GM18861 (cell line): ENCODE data around the gene MAD1L1.
"Not testable (repeated sequence)": the region's sequence is repeated elsewhere in the genome, so short reads cannot be mapped to it uniquely, and the experiment has no call there.

Experiments used
- ATAC-seq: cut with Tn5 transposase; IDR thresholded peaks from one replicate; pipeline ENCODE4 v1.9.1; 2021; ENCODE audit not compliant: unreplicated experiment

The MAD1L1 gene

GRCh38 chr7:1860881-1861798 is 371.6 kb downstream of the MAD1L1 start:
- ATAC-seq: not testable (repeated sequence)

DNA sequence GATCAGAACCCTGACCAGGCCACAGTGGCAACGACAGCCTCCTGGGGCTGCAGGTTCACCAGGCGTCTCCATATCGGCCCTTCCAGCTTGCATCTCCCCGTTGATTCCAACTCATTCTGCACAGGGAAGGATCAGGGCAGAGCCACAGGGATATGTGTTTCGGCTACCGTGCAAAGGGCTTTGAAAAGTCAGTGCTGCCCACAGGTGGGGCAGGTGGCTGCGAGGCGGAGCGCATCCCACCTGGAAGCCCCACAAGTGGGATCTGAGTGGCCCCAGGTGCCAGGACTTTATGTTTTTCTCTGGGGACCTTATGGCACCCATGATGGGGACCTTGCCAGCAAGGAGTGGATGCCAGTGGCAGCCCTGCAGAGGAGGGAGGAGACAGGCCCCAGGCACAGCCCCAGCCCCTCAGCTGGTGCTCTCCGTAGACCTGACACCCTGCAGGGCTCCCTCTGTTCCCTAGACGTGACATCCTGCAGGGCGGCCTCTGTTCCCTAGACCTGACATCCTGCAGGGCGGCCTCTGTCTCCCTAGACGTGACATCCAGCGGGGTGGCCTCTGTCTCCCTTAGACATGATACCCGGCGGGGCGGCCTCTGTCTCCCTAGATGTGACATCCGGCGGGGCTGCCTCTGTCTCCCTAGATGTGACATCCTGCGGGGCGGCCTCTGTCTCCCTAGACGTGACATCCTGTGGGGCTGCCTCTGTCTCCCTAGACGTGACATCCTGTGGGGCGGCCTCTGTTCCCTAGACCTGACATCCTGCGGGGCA is 373.3 kb downstream of the MAD1L1 start:
- ATAC-seq: no peak

GRCh38 chr7:1858435-1859265 is 374.1 kb downstream of the MAD1L1 start:
- ATAC-seq: no peak

DNA sequence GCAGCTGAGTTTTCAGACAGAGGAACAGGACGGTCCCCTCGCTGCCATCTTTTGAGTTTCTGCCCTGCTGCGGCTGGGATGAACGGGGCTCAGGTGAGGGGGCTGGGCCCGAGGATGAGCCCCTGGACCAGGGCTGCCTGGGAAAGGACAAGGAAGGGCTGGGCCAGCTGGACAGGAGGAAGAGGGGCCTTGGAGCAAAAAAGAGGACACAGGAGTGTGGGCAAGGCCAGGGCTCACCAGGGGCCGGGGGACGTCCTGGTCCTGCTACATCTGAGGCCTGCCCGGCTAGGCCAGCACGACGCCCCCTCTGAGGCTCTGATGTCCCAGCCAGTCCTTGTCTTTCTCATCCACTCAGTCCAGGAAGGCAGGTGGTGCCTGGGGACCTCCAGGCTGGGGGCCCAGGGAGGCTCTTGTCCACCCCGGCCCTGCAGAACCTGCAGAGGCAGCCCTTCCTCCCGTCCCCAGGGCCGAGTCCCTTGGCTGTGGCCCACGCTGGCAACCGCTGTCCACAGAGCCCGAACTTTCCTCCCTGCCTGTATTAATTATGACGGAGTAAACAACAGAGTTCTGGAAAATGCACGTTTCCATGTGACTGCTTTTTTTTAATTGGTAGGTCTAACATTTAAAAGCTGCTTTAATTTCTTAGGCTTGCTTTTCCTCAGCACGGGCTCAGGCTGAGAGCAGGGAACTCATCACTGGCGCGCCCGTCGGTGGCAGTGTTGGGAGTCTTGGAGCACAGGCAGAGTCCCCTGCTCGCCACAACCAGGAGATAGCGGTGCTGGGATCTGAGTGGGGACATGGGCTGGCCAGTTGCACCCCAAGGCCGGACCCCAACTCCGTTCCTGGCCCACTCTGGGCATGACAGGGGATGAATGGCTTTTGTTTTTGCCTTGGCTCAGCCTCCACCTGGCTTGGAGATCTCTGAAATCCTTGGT is 375.0 kb downstream of the MAD1L1 start:
- no peak for ATAC-seq

DNA sequence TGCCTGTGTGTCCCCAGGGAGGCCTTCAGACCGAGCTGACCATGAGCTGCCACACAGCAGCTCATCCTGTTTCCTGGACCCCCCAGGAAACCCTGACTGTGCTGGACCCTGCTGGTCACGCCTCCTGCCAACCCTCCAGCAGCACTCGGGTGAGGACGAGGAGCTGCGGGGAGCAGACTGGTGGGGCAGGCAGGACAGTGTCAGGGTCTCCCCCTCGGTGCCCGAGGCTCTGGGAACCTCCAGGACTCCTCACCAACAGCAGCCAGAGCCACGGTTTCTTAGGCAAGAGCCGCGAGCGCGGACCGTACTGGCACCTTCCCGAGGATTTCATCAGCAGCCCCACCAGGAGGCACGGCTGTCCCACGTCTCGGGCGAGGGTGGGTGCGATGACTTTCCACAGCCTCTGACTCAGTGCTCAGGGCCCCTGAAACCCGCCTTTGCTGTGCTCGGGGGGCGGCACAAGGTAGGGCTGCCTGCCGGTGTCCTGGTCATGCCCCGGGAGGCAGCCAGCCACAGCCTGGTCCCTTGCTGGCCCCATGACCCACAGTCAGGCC is 375.8 kb downstream of the MAD1L1 start:
- ATAC-seq: no peak

- no peak for ATAC-seq
Observed at GRCh38 chr7:1856161-1856887, 376.4 kb downstream of the MAD1L1 start.

DNA sequence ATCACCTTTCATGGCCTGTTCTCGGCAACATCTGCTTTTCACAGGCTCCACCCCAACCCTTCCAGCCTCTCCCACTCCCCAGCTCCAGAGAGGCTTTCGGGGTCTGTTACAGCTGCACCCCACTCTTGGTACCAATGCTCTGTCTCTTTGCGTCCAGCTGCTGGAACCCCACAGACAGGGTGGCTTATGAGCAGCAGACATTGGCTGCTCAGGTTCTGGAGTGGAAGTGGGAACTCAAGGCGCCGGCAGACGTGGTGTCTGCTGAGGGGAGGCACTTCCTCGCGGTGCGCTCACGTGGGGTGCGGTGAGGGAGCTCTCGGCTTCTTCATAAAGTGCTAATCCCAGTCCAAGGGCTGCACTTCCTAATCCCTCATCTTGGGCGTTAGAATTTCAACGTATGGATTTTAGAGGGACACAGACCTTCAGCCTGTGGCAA is 377.0 kb downstream of the MAD1L1 start:
- no peak for ATAC-seq

DNA sequence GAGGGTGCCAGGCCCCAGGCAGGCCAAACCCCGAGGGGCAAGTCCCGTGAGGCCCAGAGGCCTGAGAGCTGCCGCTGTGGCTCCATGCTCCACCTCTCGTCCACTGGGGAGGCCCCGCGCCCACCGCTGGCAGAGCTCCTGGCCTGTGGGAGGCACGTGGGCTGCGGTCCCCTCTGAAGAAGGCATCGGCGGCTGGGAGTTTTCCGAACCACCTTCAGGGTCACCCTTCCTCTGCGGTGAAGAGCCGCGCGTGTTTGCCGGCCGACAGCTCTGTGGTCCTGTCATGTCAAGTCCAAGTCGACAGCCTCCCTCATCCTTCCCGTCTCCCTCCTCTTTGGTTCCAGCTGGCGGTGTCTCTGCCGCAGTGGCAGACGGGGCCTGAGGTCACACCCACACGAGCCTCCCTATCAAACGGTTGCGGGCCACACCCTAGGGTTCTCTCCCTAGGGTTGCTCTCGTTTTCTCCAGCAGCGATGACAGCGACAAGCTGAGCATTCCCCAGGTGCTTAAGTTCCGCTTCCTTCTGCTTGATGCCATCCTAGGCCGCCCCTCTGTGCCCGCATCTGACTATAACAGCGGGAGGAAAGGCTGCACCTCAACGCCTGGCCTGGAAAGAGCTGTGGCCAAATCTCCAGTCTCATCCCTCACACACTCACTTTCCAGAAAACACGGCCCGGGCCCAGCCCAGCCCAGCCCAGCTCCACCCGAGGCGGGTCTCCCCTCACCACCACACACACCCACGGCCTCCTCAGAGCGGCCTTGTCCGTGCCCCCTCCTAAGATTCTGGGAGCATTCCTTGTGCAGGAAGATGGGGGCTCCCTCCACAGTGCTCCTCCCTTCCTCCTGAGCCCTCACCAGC is 377.6 kb downstream of the MAD1L1 start:
- no peak for ATAC-seq

- no peak for ATAC-seq
Observed at GRCh38 chr7:1853986-1854865, 378.5 kb downstream of the MAD1L1 start.

DNA sequence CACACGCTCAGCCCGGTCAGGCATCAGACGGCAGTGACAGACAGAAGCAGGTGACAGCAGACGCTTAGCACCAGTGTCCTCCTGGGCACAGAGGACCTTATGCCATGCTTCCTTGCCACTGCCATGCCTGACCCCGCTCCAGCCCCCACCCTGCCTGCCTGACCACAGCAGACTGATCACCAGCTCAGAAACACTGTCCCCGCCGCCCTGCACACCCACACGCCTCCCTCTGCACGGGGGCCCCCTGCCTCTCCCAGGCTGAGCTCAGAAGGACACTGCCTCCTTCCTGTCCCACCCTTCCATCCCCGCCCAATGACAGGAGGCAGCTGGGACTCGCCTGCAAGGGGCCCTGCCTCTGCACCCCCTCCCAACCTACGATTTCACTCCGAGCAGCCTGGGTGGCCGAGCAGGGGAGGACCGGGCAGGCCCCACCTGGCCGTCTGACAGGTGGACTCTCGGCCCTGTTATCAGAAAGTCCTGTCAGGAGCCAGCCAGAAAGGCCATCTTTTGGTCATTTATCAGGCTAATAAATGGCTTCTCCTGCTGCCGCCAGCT is 379.2 kb downstream of the MAD1L1 start:
- no peak for ATAC-seq

DNA sequence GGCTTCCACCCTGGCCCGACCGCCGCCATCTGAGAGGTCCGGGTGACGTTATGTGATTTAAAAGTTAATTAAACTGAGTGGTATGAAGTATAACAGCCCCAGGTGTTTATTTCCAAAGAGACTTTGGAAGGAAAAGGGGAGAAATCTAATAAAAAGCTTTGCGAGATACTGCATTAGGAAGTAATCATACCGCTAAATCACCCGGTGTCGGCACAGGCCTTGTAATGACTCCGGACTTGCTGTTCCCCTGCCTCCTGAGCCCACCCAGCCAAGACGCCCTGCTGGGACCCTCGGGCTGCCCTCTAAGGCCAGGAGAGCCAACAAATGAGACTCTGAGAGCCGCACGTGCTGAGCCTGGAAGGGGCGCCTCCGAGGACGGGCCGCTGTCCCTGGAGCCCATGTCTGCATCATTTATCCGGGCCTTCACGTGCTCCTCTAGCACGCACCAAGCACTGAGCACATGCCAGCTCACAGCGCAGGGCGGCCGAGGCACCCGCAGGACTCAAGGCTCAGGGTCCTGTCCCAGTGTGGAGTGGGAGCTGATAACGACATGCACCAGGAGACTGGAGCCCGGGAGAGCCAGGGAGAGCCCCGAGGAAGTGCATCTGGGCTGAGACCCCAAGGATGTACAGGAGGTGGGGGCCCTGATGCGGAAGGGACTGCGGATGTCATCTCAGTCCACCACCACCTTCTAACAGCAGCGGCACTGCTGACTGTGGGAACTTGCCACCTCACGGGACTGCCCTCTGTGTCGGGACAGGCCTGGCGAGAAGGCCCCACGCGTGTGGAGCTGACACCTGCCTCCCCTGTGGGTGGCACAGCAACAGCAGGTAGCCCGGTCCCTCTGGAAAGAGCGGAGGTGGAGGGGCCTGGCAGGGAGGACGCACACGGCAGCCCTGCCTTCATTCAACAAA is 380.0 kb downstream of the MAD1L1 start:
- no peak for ATAC-seq

- ATAC-seq: no peak
Observed at GRCh38 chr7:1851721-1852516, 380.8 kb downstream of the MAD1L1 start.

DNA sequence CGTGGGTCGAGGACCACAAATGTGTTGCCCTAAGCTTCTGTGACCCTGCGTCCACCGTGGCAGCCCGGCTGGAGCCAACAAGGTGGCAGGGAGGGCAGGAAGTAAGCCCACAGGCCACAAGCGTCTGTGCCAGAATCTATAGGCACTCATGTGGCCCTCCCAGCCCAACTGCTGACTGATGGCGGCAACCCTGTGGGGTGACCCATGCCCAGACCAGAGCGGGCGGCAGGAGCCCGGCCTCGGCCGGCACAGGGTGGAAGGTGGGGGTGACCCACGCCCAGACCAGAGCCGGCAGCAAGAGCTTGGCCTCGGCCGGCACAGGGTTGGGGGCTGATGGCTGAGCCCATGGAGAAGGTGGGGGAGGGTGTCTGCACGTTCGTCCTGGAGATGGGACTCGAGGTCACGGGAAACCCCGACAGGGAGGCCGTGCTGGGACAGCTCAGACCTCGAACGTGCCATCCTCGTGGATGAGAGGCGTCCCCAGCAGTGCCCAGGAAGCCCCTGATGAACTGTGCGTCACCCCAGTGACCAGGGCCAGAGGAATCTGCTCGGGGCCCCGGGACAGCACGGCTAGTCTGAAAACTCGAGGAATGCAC is 381.7 kb downstream of the MAD1L1 start:
- ATAC-seq: no peak

GRCh38 chr7:1850111-1850975 is 382.4 kb downstream of the MAD1L1 start:
- ATAC-seq: no peak
